K562 (cell line): ENCODE measurements around the gene COL15A1. TPM values are rescaled to one million over a fixed set of nuclear protein-coding genes. Genes with fewer than 3 reads are reported as not detected.

ENCODE experiments used
- CBX1 ChIP-seq: sonication (generic); IDR thresholded peaks from 2 replicates; pipeline ENCODE4 v1.6.1; 2016; ENCODE audit warnings: antibody characterized with exemption, low read depth, mild to moderate bottlenecking
- FOXK2 ChIP-seq, 2 experiments: fragments of 450-650 bp; IDR thresholded peaks in 1 of 2; conservative IDR thresholded peaks in 1 of 2; 2 replicates each; pipeline ENCODE4 v1.6.1; 2016; ENCODE audit warnings: low read depth in 2 of 2, mild to moderate bottlenecking in 1 of 2
- HEY1 ChIP-seq: fragments of 250-450 bp; sonication (Bioruptor Pico); IDR thresholded peaks from 2 replicates; pipeline ENCODE4 v1.5.0; 2020; ENCODE audit warnings: mild to moderate bottlenecking, moderate library complexity, borderline replicate concordance
- IRF2 ChIP-seq: sonication (generic); formaldehyde crosslinking; IDR thresholded peaks from 2 replicates; pipeline ENCODE4 v1.8.1; 2022; ENCODE audit warnings: mild to moderate bottlenecking, missing genetic modification reagents
- NCOR1 ChIP-seq: fragments of 450-650 bp; IDR thresholded peaks from 2 replicates; pipeline ENCODE4 v1.6.1; 2016; ENCODE audit warnings: mild to moderate bottlenecking, moderate library complexity
- NFYB ChIP-seq: IDR thresholded peaks from 2 replicates; pipeline ENCODE4 v1.6.1; 2011; ENCODE audit warnings: mild to moderate bottlenecking, moderate library complexity; ENCODE audit not compliant: insufficient read length; ENCODE audit errors: extremely low read depth
- NR1H2 ChIP-seq: sonication (generic); formaldehyde crosslinking; IDR thresholded peaks from 2 replicates; pipeline ENCODE4 v1.4.0; 2020; ENCODE audit warnings: mild to moderate bottlenecking, missing genetic modification reagents
- NR3C1 ChIP-seq: sonication (generic); formaldehyde crosslinking; IDR thresholded peaks from 2 replicates; pipeline ENCODE4 v1.8.1; 2022; ENCODE audit warnings: missing genetic modification reagents
- RB1 ChIP-seq: fragments of 450-650 bp; IDR thresholded peaks from 2 replicates; pipeline ENCODE4 v1.6.1; 2017; ENCODE audit warnings: low read depth, mild to moderate bottlenecking
- RCOR1 ChIP-seq, 2 experiments: IDR thresholded peaks; 2 replicates each; pipeline ENCODE4 v1.6.1; 2012; ENCODE audit warnings: low read depth in 2 of 2, low read length in 2 of 2, borderline replicate concordance in 1 of 2, improper control_type of control experiment in 1 of 2
- RFX5 ChIP-seq: IDR thresholded peaks from 2 replicates; pipeline ENCODE4 v1.6.1; 2011; ENCODE audit warnings: low read depth, mild to moderate bottlenecking, improper control_type of control experiment, low read length
- SOX6 ChIP-seq: fragments of 450-650 bp; IDR thresholded peaks from 2 replicates; pipeline ENCODE4 v1.6.1; 2014; ENCODE audit warnings: mild to moderate bottlenecking
- ZBTB8A ChIP-seq: fragments of 450-650 bp; IDR thresholded peaks from 2 replicates; pipeline ENCODE4 v1.6.1; 2018; ENCODE audit warnings: mild to moderate bottlenecking, moderate library complexity; ENCODE audit not compliant: partially characterized antibody
- ZFX ChIP-seq: sonication (generic); formaldehyde crosslinking; IDR thresholded peaks from 2 replicates; pipeline ENCODE4 v1.8.0; 2022; ENCODE audit warnings: mild to moderate bottlenecking, missing genetic modification reagents, moderate library complexity
- ZNF253 ChIP-seq: fragments of 250-450 bp; sonication (Bioruptor Pico); conservative IDR thresholded peaks from 2 replicates; pipeline ENCODE4 v1.6.1; 2021; ENCODE audit warnings: mild to moderate bottlenecking
- ZNF282 ChIP-seq: sonication (generic); formaldehyde crosslinking; IDR thresholded peaks from 2 replicates; pipeline ENCODE4 v1.8.1; 2023; ENCODE audit warnings: missing genetic modification reagents
- ZNF384 ChIP-seq: IDR thresholded peaks from 2 replicates; pipeline ENCODE4 v1.6.1; 2012; ENCODE audit warnings: low read depth, low read length, improper control_type of control experiment
- ZSCAN32 ChIP-seq: fragments of 450-650 bp; formaldehyde crosslinking; IDR thresholded peaks from 2 replicates; pipeline ENCODE4 v1.4.0; 2020; ENCODE audit warnings: mild to moderate bottlenecking, moderate library complexity
- polyA plus RNA-seq, 8 experiments: library from polyadenylated mRNA; depleted of rRNA in 4 of 8; stranded (reverse) in 5 of 8; unstranded in 3 of 8; fragments of >200 nt; fragmentation: Nextera tagmentation in 2 of 8; fragmentation: Illumina TruSeq in 1 of 8; extraction: Ambion mirVana in 2 of 8; extraction: Trizol in 1 of 8; gene quantifications; 2 replicates each; pipeline versions ENCODE4 v1.2.1 to v1.2.3, GENCODE V29; 2011 to 2014; ENCODE audit warnings: inconsistent platforms in 1 of 8, missing spikeins in 1 of 8
- total RNA-seq, 7 experiments: library from RNA; depleted of rRNA in 6 of 7; stranded (reverse); fragments of >200 nt in 6 of 7; fragmentation: Illumina TruSeq in 2 of 7; extraction: Trizol in 2 of 7; gene quantifications; 2 replicates each; pipeline versions ENCODE4 v1.2.1 to v1.2.3, GENCODE V29; 2011 to 2021; ENCODE audit warnings: low replicate concordance in 1 of 7
- TF ChIP-seq, protein P1 (sequence below): fragments of 450-650 bp; IDR thresholded peaks from one replicate; pipeline ENCODE4 v1.6.1; 2018; ENCODE audit warnings: mild to moderate bottlenecking, moderate library complexity; ENCODE audit not compliant: partially characterized antibody
- TF ChIP-seq, protein P2 (sequence below): fragments of 250-450 bp; sonication (Bioruptor Pico); IDR thresholded peaks from 2 replicates; pipeline ENCODE4 v1.5.0; 2022; ENCODE audit warnings: mild to moderate bottlenecking
- TF ChIP-seq, protein P3 (sequence below): sonication (generic); formaldehyde crosslinking; IDR thresholded peaks from 2 replicates; pipeline ENCODE4 v1.8.0; 2022; ENCODE audit warnings: mild to moderate bottlenecking, missing genetic modification reagents

COL15A1 gene
- total and polyA plus RNA-seq, 9 of the 15 experiments (the other 6 are each of a cell fraction or from before 2014, with no cell fraction given): 0.46 to 5.1 (median 2.6) TPM

DNA sequence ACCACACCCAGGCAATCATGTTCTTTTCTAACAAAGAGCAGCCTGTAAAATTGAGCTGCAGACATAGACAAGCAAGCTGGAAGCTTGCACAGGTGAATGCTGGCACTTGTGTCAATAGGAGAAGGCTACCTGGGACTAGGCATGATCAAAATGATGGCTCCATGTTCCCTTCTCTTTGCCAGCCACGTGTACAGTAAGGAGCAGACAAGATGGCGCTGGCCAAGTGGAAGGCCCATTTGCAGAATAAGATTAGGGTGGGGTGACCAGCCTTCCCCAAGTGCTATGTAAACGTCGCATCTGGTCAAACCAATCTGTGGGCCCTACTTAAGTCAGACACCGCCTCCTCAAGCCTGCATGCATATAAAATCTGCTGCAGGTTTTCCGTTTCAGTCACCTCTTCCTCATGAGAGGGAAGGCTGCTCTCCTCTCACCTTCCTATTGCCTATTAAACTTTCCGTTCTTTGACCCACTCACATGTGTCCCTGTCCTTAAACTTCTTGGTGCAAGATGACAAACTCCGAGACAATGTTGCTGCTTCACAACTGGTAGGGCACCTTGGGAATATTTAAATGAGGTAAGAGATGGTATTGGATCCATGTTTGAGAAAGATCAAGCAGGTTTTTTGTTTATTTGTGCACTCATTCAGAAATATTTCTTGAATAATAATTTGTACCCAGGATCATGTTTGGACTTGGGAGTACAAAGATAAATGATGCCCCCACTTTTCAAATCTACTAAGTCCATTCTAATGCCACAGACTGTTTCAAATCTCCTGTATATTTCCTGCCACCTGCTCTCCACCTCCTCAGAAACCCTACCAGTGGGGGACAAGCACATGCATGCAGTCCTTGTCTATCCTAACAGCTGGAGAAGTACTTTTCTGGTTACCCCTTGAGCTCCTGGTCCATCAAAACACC lies 130.5 kb downstream of the COL15A1 start (continued):
- no peak; the same call in 1 of the 2 replicates for TF ChIP-seq ZFX (CRISPR knock-in tag)
- no peak for TF ChIP-seq ZBTB8A
- TF ChIP-seq SOX6: 0 out of 2 replicates have a peak, but pooled peaks have one; percentile 22
- TF ChIP-seq NCOR1: peak; percentile 78
- peak; percentile 91; the same call in 1 of the 2 replicates for TF ChIP-seq CBX1
- TF ChIP-seq HEY1 (CRISPR knock-in tag): no peak
- peak; percentile 58 to 65; a peak in 3 of 4 replicates for TF ChIP-seq FOXK2 (conservative IDR thresholded peaks at IDR 0.05 in 1 of 2, IDR thresholded peaks at IDR 0.05 in 1 of 2; ENCODE audit: low read depth in 2 of 2)
- peak; percentile 28 for TF ChIP-seq NFYB
- no peak for TF ChIP-seq RFX5
- no peak for TF ChIP-seq ZNF282 (CRISPR knock-in tag)
- 0 out of 2 replicates have a peak, but pooled peaks have one; percentile 6 for TF ChIP-seq ZNF253 (CRISPR knock-in tag)
- TF ChIP-seq ZNF384: no peak
- TF ChIP-seq, protein P1, sequence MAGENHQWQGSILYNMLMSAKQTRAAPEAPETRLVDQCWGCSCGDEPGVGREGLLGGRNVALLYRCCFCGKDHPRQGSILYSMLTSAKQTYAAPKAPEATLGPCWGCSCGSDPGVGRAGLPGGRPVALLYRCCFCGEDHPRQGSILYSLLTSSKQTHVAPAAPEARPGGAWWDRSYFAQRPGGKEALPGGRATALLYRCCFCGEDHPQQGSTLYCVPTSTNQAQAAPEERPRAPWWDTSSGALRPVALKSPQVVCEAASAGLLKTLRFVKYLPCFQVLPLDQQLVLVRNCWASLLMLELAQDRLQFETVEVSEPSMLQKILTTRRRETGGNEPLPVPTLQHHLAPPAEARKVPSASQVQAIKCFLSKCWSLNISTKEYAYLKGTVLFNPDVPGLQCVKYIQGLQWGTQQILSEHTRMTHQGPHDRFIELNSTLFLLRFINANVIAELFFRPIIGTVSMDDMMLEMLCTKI: no peak
- TF ChIP-seq NR3C1 (CRISPR knock-in tag): no peak
- TF ChIP-seq, protein P2, sequence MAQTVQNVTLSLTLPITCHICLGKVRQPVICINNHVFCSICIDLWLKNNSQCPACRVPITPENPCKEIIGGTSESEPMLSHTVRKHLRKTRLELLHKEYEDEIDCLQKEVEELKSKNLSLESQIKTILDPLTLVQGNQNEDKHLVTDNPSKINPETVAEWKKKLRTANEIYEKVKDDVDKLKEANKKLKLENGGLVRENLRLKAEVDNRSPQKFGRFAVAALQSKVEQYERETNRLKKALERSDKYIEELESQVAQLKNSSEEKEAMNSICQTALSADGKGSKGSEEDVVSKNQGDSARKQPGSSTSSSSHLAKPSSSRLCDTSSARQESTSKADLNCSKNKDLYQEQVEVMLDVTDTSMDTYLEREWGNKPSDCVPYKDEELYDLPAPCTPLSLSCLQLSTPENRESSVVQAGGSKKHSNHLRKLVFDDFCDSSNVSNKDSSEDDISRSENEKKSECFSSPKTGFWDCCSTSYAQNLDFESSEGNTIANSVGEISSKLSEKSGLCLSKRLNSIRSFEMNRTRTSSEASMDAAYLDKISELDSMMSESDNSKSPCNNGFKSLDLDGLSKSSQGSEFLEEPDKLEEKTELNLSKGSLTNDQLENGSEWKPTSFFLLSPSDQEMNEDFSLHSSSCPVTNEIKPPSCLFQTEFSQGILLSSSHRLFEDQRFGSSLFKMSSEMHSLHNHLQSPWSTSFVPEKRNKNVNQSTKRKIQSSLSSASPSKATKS (CRISPR knock-in tag): no peak
- no peak for TF ChIP-seq RB1
- 0 out of 2 replicates have a peak, but pooled peaks have one; percentile 2 for TF ChIP-seq ZSCAN32
- TF ChIP-seq NR1H2 (CRISPR knock-in tag): no peak
- TF ChIP-seq RCOR1 (IDR thresholded peaks at IDR 0.05; ENCODE audit: borderline replicate concordance in 1 of 2, low read depth in 2 of 2, low read length in 2 of 2): 0 out of 4 replicates have a peak, but pooled peaks of 1 of the 2 experiments have one; percentile 36
- TF ChIP-seq, protein P3, sequence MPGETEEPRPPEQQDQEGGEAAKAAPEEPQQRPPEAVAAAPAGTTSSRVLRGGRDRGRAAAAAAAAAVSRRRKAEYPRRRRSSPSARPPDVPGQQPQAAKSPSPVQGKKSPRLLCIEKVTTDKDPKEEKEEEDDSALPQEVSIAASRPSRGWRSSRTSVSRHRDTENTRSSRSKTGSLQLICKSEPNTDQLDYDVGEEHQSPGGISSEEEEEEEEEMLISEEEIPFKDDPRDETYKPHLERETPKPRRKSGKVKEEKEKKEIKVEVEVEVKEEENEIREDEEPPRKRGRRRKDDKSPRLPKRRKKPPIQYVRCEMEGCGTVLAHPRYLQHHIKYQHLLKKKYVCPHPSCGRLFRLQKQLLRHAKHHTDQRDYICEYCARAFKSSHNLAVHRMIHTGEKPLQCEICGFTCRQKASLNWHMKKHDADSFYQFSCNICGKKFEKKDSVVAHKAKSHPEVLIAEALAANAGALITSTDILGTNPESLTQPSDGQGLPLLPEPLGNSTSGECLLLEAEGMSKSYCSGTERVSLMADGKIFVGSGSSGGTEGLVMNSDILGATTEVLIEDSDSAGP (CRISPR knock-in tag): no peak
- no peak for TF ChIP-seq IRF2 (CRISPR knock-in tag)
